ENCODE data around the gene FBXO47. TPM values are rescaled to one million over a fixed set of nuclear protein-coding genes. Genes with fewer than 3 reads are reported as not detected.
A peak's percentile ranks its signal among the peaks of the same experiment; 100 is the strongest.

Gene FBXO47
- total and polyA plus RNA-seq, 12 donors = not detected

DNA sequence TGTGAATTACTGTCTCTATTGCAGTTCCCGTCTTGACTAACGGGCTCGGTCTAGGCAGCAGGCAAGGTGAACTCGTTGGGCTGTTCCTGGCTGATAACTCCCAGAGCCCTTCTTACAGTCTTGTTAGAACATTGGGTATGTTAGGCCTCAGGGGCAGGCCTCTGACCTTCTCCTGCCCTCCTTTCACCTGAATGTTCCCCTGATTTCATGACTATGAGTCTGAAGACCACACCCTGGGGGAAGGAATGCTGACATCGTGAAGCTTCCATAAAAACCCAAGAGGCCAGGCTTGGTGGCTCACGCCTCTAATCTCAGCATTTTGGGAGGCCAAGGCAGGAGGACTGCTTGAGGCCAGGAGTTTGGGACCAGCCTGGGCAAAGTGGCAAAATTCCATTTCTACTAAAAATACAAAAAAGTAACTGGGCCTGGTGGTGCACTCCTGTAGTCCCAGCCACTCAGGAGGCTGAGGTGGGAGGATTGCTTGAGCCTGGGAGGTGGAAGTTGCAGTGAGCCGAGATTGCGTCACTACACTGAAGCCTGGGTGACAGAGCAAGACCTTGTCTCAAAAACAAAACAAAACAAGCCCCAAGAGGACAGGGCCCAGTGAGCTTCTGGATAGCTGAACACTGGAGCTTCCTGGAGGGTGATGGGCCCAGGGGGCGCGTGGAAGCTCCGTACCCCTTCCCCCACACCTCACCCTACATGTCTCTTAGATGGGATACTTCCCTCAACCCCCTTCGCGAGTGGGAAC lies 47.8 kb upstream of the FBXO47 start:
- WGBS, 2 donors = 77 to 81% methylated on average over 13 of the region's 13 CpGs
- H3K4me3 ChIP-seq = no peak overlapping the region
- H3K36me3 ChIP-seq = no peaks in the 10 kb centered on the region
- ATAC-seq (peak in 3 of 8 donors; percentile 17 to 47 (median 43)), DNase-seq (no peak)
- H3K27ac ChIP-seq = peak overlapping the region in 9 of 10 donors; percentile 5 to 85 (median 71)
- peaks cover 0 to 12% (median 0%) of the 10 kb centered on the region in 11 donors for H3K9me3 ChIP-seq
- H3K27me3 ChIP-seq = peaks cover 0 to 3% (median 0%) of the 10 kb centered on the region in 7 donors
- TF ChIP-seq, protein P1, sequence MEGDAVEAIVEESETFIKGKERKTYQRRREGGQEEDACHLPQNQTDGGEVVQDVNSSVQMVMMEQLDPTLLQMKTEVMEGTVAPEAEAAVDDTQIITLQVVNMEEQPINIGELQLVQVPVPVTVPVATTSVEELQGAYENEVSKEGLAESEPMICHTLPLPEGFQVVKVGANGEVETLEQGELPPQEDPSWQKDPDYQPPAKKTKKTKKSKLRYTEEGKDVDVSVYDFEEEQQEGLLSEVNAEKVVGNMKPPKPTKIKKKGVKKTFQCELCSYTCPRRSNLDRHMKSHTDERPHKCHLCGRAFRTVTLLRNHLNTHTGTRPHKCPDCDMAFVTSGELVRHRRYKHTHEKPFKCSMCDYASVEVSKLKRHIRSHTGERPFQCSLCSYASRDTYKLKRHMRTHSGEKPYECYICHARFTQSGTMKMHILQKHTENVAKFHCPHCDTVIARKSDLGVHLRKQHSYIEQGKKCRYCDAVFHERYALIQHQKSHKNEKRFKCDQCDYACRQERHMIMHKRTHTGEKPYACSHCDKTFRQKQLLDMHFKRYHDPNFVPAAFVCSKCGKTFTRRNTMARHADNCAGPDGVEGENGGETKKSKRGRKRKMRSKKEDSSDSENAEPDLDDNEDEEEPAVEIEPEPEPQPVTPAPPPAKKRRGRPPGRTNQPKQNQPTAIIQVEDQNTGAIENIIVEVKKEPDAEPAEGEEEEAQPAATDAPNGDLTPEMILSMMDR (IDR thresholded peaks at IDR 0.05) = no peak
- intact Hi-C loops (cut with DNase I) = no loop called here
- peaks cover 0 to 52% (median 12%) of the 10 kb centered on the region in 9 donors for H3K4me1 ChIP-seq

DNA sequence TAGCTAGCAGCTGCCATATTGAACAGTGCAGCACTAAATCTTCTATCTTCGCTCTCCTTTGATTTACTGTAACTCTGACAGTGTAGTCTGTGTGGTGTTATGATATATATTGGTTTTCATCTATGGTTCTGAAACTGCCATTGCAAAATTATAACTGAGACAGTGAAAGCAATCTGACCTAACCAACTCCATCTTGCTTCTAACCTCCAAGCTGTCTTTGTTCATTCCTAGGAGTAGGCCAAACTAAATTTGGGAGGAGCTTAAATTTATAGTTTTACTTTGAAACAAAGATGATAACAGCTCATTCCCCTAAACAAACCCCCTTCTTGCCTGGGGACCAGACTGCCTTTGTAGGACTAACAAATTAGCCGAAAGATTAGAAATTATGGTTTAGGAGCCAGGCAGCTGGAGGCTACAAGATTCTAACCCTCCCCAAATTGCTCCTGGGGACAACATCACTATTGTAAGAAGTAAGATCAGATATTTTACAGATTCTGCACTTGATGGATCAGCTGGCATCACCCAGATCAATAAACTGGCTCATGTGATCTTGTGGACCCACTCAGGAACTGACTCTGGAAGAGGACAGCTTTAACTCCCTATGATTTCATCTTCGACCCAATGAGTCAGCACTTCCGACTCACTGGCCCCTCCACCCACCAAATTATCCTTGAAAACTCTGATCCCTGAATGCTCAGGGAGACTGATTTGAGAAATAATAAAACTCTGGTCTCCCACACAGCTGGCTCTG lies 47.0 kb upstream of the FBXO47 start:
- 74 to 84% methylated on average over 4 of the region's 4 CpGs for WGBS, 2 donors
- ATAC-seq (peak in 6 of 8 donors; percentile 49 to 80 (median 62)), DNase-seq (no peak)
- intact Hi-C loops (cut with DNase I) = no loop called here
- peaks cover 0 to 52% (median 12%) of the 10 kb centered on the region in 9 donors for H3K4me1 ChIP-seq
- TF ChIP-seq, protein P1 (IDR thresholded peaks at IDR 0.05) = no peak
- no peak overlapping the region for H3K4me3 ChIP-seq
- peak overlapping the region in 9 of 10 donors; percentile 5 to 85 (median 71) for H3K27ac ChIP-seq
- H3K36me3 ChIP-seq = no peaks in the 10 kb centered on the region
- H3K27me3 ChIP-seq = peaks cover 0 to 4% (median 0%) of the 10 kb centered on the region in 7 donors
- peaks cover 0 to 5% (median 0%) of the 10 kb centered on the region in 11 donors for H3K9me3 ChIP-seq

DNA sequence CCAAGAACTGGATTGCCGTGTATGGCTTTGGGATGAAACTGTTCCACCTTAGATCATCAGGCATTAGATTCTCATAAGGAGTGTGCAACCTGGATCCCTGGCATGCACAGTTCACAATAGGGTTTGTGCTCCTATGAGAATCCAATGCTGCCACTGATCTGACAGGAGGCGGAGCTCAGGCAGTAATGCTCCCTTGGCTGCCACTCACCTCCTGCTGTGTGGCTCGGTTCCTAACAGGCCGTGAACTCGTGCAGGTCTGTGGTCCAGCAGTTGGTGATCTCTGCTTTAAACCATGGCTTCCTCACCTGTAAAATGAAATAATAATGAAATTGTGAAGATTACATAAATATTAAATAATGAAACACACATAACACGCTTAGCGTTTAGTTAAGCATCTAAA lies 45.5 kb upstream of the FBXO47 start:
- Histone ChIP-seq H3K27ac (no peak overlapping the region), H3K4me3 (no peak overlapping the region), H3K4me1 (peaks cover 0 to 38% (median 6%) of the 10 kb centered on the region in 9 donors), H3K27me3 (peaks cover 0 to 10% (median 0%) of the 10 kb centered on the region in 7 donors), H3K36me3 (no peaks in the 10 kb centered on the region), H3K9me3 (peaks cover 0 to 7% (median 0%) of the 10 kb centered on the region in 11 donors)
- ATAC-seq (no peak), DNase-seq (no peak)
- TF ChIP-seq, protein P1 (IDR thresholded peaks at IDR 0.05) = no peak
- WGBS, 2 donors = 93 to 94% methylated on average over 7 of the region's 7 CpGs
- intact Hi-C loops (cut with DNase I) = no loop called here

DNA sequence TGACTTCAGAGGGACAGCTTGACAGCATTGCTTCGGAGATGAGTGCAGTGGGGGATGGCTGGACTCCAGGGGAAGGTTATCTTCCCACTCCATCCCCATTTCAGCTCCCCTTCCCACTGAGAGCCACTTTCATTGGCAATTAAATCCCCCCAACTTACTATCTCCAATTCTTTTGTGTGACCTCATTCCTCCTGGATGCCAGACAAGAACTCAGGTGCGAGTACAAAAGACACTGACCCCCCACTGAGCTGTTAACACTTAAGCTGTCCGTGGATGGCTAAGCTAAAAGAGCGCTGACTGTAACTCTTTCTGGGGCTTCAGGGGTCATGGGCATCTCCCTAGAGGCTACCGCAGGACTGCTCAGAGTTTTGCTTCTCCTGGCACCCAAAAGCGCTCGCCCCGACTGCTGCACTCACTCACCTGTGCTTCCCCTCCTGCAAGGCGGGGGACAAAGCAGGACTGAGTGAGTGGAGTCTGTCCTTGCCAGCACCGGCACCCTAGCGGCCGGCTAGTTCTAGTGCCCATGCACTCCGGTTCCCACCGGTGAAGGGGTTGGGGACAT lies 44.8 kb upstream of the FBXO47 start:
- DNase-seq = no peak
- intact Hi-C loops (cut with DNase I) = no loop called here
- WGBS, 2 donors = 56 to 70% methylated on average over 14 of the region's 14 CpGs
- H3K36me3 ChIP-seq = no peaks in the 10 kb centered on the region
- H3K4me3 ChIP-seq = no peak overlapping the region
- H3K9me3 ChIP-seq = peaks cover 0 to 7% (median 0%) of the 10 kb centered on the region in 11 donors
- H3K4me1 ChIP-seq = peaks cover 0 to 31% (median 6%) of the 10 kb centered on the region in 9 donors
- no peak for ATAC-seq
- peaks cover 0 to 10% (median 0%) of the 10 kb centered on the region in 7 donors for H3K27me3 ChIP-seq
- no peak overlapping the region for H3K27ac ChIP-seq
- TF ChIP-seq, protein P1 (IDR thresholded peaks at IDR 0.05) = no peak

Measured in heart right ventricle (tissue), 16 donors.